IMR-90 (cell line): Measurements from ENCODE around the gene ARHGAP18. TPM values are rescaled to one million over a fixed set of nuclear protein-coding genes. Genes with fewer than 3 reads are reported as not detected.

Experiments used
- ATAC-seq: fragments of 200-7000 bp; cut with Tn5 transposase; 2 replicates; pipeline ENCODE4 v1.9.1; 2020; ENCODE audit warnings: low read depth, mild to moderate bottlenecking, moderate library complexity
- BruUV-seq: library from RNA; stranded (reverse); fragments of 400-500 nt; replicated peaks from 2 replicates; lab custom pipeline; 2021; lab: Mats Ljungman, UMichigan
- CTCF ChIA-PET: fragments of 300-600 bp; formaldehyde crosslinking; extraction: SDS; loops from one replicate; lab custom pipeline; 2021; ENCODE audit warnings: antibody characterized with exemption; lab: Yijun Ruan, JAX
- POLR2A ChIA-PET: fragments of 300-600 bp; sonication (Branson Sonifier 250); formaldehyde crosslinking; loops from one replicate; lab custom pipeline; 2022; ENCODE audit warnings: antibody characterized with exemption; ENCODE audit not compliant: unreplicated experiment; lab: Charles Lee
- DNase-seq: peaks from one replicate; pipeline ENCODE4 v3.0.0; 2013
- H2AFZ ChIP-seq: replicated peaks from 2 replicates; pipeline ENCODE3; 2013; ENCODE audit warnings: low read length, mild to moderate bottlenecking; ENCODE audit not compliant: poor library complexity
- H2AK5ac ChIP-seq: 2 replicates; pipeline ENCODE4 v1.6.1; 2013; ENCODE audit warnings: low read depth, low read length, inconsistent platforms
- H2AK9ac ChIP-seq: replicated peaks from 2 replicates; pipeline ENCODE3; 2013; ENCODE audit warnings: mild to moderate bottlenecking, low read depth, low read length, moderate library complexity; ENCODE audit not compliant: poor library complexity
- H2BK120ac ChIP-seq: 2 replicates; pipeline ENCODE4 v1.6.1; 2013; ENCODE audit warnings: low read depth, low read length, inconsistent platforms
- H2BK15ac ChIP-seq: 3 replicates; pipeline ENCODE4 v1.6.1; 2013; ENCODE audit warnings: low read depth, low read length, inconsistent platforms
- H2BK20ac ChIP-seq: 2 replicates; pipeline ENCODE4 v1.6.1; 2013; ENCODE audit warnings: low read depth, mild to moderate bottlenecking, inconsistent platforms, low read length, moderate library complexity
- H2BK5ac ChIP-seq: 2 replicates; pipeline ENCODE4 v1.6.1; 2013; ENCODE audit warnings: mild to moderate bottlenecking, low read depth, low read length, inconsistent platforms; ENCODE audit not compliant: poor library complexity, severe bottlenecking
- H3K14ac ChIP-seq: replicated peaks from 2 replicates; pipeline ENCODE4 v1.6.1; 2013; ENCODE audit warnings: low read depth, low read length, inconsistent platforms
- H3K18ac ChIP-seq: 2 replicates; pipeline ENCODE4 v1.6.1; 2013; ENCODE audit warnings: low read depth, low read length, control low read depth
- H3K23ac ChIP-seq: 2 replicates; pipeline ENCODE4 v1.6.1; 2013; ENCODE audit warnings: low read depth, low read length, inconsistent platforms
- H3K27ac ChIP-seq: 2 replicates; pipeline ENCODE4 v1.5.1; 2013; ENCODE audit warnings: mild to moderate bottlenecking, control low read depth, low read length; ENCODE audit not compliant: insufficient read depth
- H3K27me3 ChIP-seq: 2 replicates; pipeline ENCODE4 v1.6.1; 2013; ENCODE audit warnings: low read length; ENCODE audit not compliant: control insufficient read depth, insufficient read depth
- H3K36me3 ChIP-seq: 2 replicates; pipeline ENCODE4 v1.6.1; 2013; ENCODE audit warnings: low read length, mixed read lengths; ENCODE audit not compliant: control insufficient read depth, insufficient read depth
- H3K4ac ChIP-seq: 2 replicates; pipeline ENCODE4 v1.6.1; 2013; ENCODE audit warnings: low read depth, low read length, inconsistent platforms
- H3K4me1 ChIP-seq: 2 replicates; pipeline ENCODE4 v1.6.1; 2013; ENCODE audit warnings: low read length, mixed read lengths; ENCODE audit not compliant: control insufficient read depth, insufficient read depth
- H3K4me2 ChIP-seq: 2 replicates; pipeline ENCODE4 v1.6.1; 2013; ENCODE audit warnings: low read depth, mild to moderate bottlenecking, control low read depth, low read length, moderate library complexity
- H3K4me3 ChIP-seq: 2 replicates; pipeline ENCODE4 v1.5.1; 2013; ENCODE audit warnings: low read depth, mild to moderate bottlenecking, control low read depth, low read length, moderate library complexity; ENCODE audit not compliant: insufficient read depth
- H3K56ac ChIP-seq: 2 replicates; pipeline ENCODE4 v1.6.1; 2013; ENCODE audit warnings: low read length, inconsistent platforms; ENCODE audit not compliant: insufficient read depth; ENCODE audit errors: extremely low read depth
- H3K79me1 ChIP-seq, 2 experiments: 2 replicates each; pipeline ENCODE4 v1.6.1; 2013; ENCODE audit warnings: low read length in 2 of 2, inconsistent platforms in 1 of 2, low read depth in 1 of 2
- H3K9ac ChIP-seq: 2 replicates; pipeline ENCODE4 v1.6.1; 2013; ENCODE audit warnings: low read depth, low read length, control low read depth
- H3K9me1 ChIP-seq: 2 replicates; pipeline ENCODE4 v1.6.1; 2013; ENCODE audit warnings: low read length, inconsistent platforms; ENCODE audit not compliant: insufficient read depth
- H3K9me3 ChIP-seq: 2 replicates; pipeline ENCODE4 v1.6.1; 2013; ENCODE audit warnings: low read length; ENCODE audit not compliant: control insufficient read depth, insufficient read depth
- H4K20me1 ChIP-seq: 2 replicates; pipeline ENCODE4 v1.6.1; 2013; ENCODE audit warnings: low read length, inconsistent platforms; ENCODE audit not compliant: insufficient read depth
- H4K5ac ChIP-seq: 2 replicates; pipeline ENCODE4 v1.6.1; 2013; ENCODE audit warnings: mild to moderate bottlenecking, low read depth, low read length, control low read depth
- H4K8ac ChIP-seq, 2 experiments: 2 replicates each; pipeline ENCODE4 v1.6.1; 2013; ENCODE audit warnings: low read depth in 2 of 2, low read length in 2 of 2, control low read depth in 1 of 2, inconsistent platforms in 1 of 2
- H4K91ac ChIP-seq: 2 replicates; pipeline ENCODE4 v1.6.1; 2013; ENCODE audit warnings: low read depth, low read length, inconsistent platforms; ENCODE audit not compliant: insufficient read depth
- BHLHE40 ChIP-seq: fragments of 150-350 bp; IDR thresholded peaks from 2 replicates; pipeline ENCODE4 v1.6.1; 2016; ENCODE audit warnings: mild to moderate bottlenecking, low read depth, low read length
- CEBPB ChIP-seq: IDR thresholded peaks from 2 replicates; pipeline ENCODE4 v1.6.1; 2012; ENCODE audit warnings: low read depth, low read length, improper control_type of control experiment
- CHD1 ChIP-seq: IDR thresholded peaks from 2 replicates; pipeline ENCODE4 v1.6.1; 2012; ENCODE audit warnings: low read depth, low read length, improper control_type of control experiment
- CTCF ChIP-seq: conservative IDR thresholded peaks from 2 replicates; pipeline ENCODE4 v1.5.1; 2012; ENCODE audit warnings: mild to moderate bottlenecking, low read depth, low read length, improper control_type of control experiment
- ELK1 ChIP-seq: fragments of 150-350 bp; IDR thresholded peaks from 2 replicates; pipeline ENCODE4 v1.6.1; 2016; ENCODE audit warnings: low read depth, mild to moderate bottlenecking, low read length, moderate library complexity, borderline replicate concordance
- FOS ChIP-seq: fragments of 150-350 bp; IDR thresholded peaks from 2 replicates; pipeline ENCODE4 v1.6.1; 2016; ENCODE audit warnings: low read depth, low read length
- MAFK ChIP-seq: IDR thresholded peaks from 2 replicates; pipeline ENCODE4 v1.6.1; 2012; ENCODE audit warnings: low read depth, low read length, improper control_type of control experiment
- MAZ ChIP-seq: IDR thresholded peaks from 2 replicates; pipeline ENCODE4 v1.6.1; 2012; ENCODE audit warnings: low read depth, mild to moderate bottlenecking, low read length, improper control_type of control experiment, moderate library complexity, borderline replicate concordance
- MXI1 ChIP-seq: IDR thresholded peaks from 2 replicates; pipeline ENCODE4 v1.6.1; 2012; ENCODE audit warnings: low read depth, mild to moderate bottlenecking, low read length, moderate library complexity, borderline replicate concordance
- NFE2L2 ChIP-seq: fragments of 150-350 bp; IDR thresholded peaks from 2 replicates; pipeline ENCODE4 v1.6.1; 2016; ENCODE audit warnings: low read depth, mild to moderate bottlenecking, low read length
- POLR2A ChIP-seq: IDR thresholded peaks from 2 replicates; pipeline ENCODE4 v1.6.1; 2012; ENCODE audit warnings: mild to moderate bottlenecking, low read depth, low read length
- RAD21 ChIP-seq: IDR thresholded peaks from 2 replicates; pipeline ENCODE4 v1.6.1; 2012; ENCODE audit warnings: low read length, improper control_type of control experiment
- RCOR1 ChIP-seq: IDR thresholded peaks from 2 replicates; pipeline ENCODE4 v1.6.1; 2012; ENCODE audit warnings: mild to moderate bottlenecking, low read length, improper control_type of control experiment; ENCODE audit not compliant: insufficient replicate concordance
- RFX5 ChIP-seq: IDR thresholded peaks from 2 replicates; pipeline ENCODE4 v1.8.0; 2012; ENCODE audit warnings: low read depth, mild to moderate bottlenecking, low read length, moderate library complexity
- SMC3 ChIP-seq: fragments of 150-350 bp; IDR thresholded peaks from 2 replicates; pipeline ENCODE4 v1.6.1; 2016; ENCODE audit warnings: low read depth, mild to moderate bottlenecking, antibody characterized with exemption, low read length, moderate library complexity
- USF2 ChIP-seq: fragments of 150-350 bp; IDR thresholded peaks from 2 replicates; pipeline ENCODE4 v1.6.1; 2017; ENCODE audit warnings: mild to moderate bottlenecking, antibody characterized with exemption, low read length, low read depth
- WGBS, 2 experiments: methylation state at CpG; one replicate each; pipeline versions ENCODE4 v1.1.5 to v1.1.7; 2013; ENCODE audit warnings: missing lambda C conversion rate in 2 of 2; ENCODE audit not compliant: insufficient read length in 1 of 2; ENCODE audit errors: extremely low coverage in 2 of 2; 5-methylcytosine and 5-hydroxymethylcytosine counted together
- dilution Hi-C: fragments of 300-500 bp; cut with HindIII; formaldehyde crosslinking; loops from one replicate; pipeline ENCODE4 v1.14.3; 2018; ENCODE audit warnings: low sequenced_read_pairs; ENCODE audit not compliant: unreplicated experiment
- in situ Hi-C: fragments of 300-500 bp; cut with MboI; formaldehyde crosslinking; loops from 3 replicates; pipeline ENCODE4 v1.14.3; 2019; ENCODE audit warnings: low sequenced_read_pairs, inconsistent platforms, mixed read lengths
- intact Hi-C: fragments of 100-400 bp; cut with micrococcal nuclease; formaldehyde crosslinking; loops from 2 replicates; pipeline ENCODE4 v1.10.0; 2022
- polyA plus RNA-seq, 3 experiments: library from polyadenylated mRNA; depleted of rRNA; stranded (reverse); fragments of >200 nt; gene quantifications; 2 replicates each; pipeline ENCODE4 v1.2.3, GENCODE V29; 2012; ENCODE audit warnings: low replicate concordance in 1 of 3
- total RNA-seq: library from RNA; depleted of rRNA; stranded (reverse); fragments of >200 nt; gene quantifications from 2 replicates; pipeline ENCODE4 v1.2.3, GENCODE V29; 2012

ARHGAP18 gene
- total and polyA plus RNA-seq, 2 of the 4 experiments (the other 2 are of a cell fraction), result 6.2 to 17.0 TPM

- TF ChIP-seq MAZ (no peak), CEBPB (no peak), USF2 (no peak), CTCF (no peak), CHD1 (no peak), SMC3 (no peak), RAD21 (no peak), MXI1 (no peak), FOS (no peak), NFE2L2 (no peak), ELK1 (no peak), RCOR1 (no peak), POLR2A (no peak), BHLHE40 (no peak), RFX5 (no peak), MAFK (no peak)
- no CpG with 5 or more reads among the region's 1 CpG for WGBS, 2 experiments
- Histone ChIP-seq H2BK5ac (no peak overlapping the region), H2AK5ac (no peak overlapping the region), H4K91ac (no peak overlapping the region), H2BK120ac (no peak overlapping the region), H3K9me3 (no peaks in the 10 kb centered on the region), H3K27me3 (no peaks in the 10 kb centered on the region), H4K20me1 (no peaks in the 10 kb centered on the region), H2AK9ac (no peak overlapping the region), H3K4ac (no peak overlapping the region), H3K79me1 (no peaks in the 10 kb centered on the region), H3K18ac (no peak overlapping the region), H3K14ac (no peak overlapping the region), H3K56ac (no peak overlapping the region), H3K9me1 (peaks cover 3% of the 10 kb centered on the region; the same call in 1 of the 2 replicates), H2BK15ac (no peak overlapping the region), H3K4me2 (no peak overlapping the region), H3K4me3 (no peak overlapping the region), H3K36me3 (no peaks in the 10 kb centered on the region), H3K27ac (no peak overlapping the region), H3K23ac (no peak overlapping the region), H4K5ac (no peak overlapping the region), H3K9ac (no peak overlapping the region), H2BK20ac (no peak overlapping the region), H4K8ac (no peak overlapping the region), H3K4me1 (peaks cover 4% of the 10 kb centered on the region), H2AFZ (no peak overlapping the region)
- in situ Hi-C loops, result no loop called here
- POLR2A ChIA-PET, result interaction anchor here (0.7 kb wide), 1 partner anchor 1042 kb away, joined by 3 read pairs; no protein-coding TSS in a partner anchor
- DNase-seq (no peak), ATAC-seq (no peak)
- intact Hi-C loops, result no loop called here
- CTCF ChIA-PET, result no interaction called here
- BruUV-seq, result no TSS peak
- dilution Hi-C loops, result no loop called here
Observed at GRCh38 chr6:129755787-129756186, 45.8 kb upstream of the ARHGAP18 start.
